Measurements from ENCODE around the gene DUOX1. TPM values are rescaled to one million over a fixed set of nuclear protein-coding genes. Genes with fewer than 3 reads are reported as not detected.
A peak's percentile ranks its signal among the peaks of the same experiment; 100 is the strongest.

DUOX1 gene
- polyA plus RNA-seq, 3 donors, result 0.22 TPM; not detected in 2

DNA sequence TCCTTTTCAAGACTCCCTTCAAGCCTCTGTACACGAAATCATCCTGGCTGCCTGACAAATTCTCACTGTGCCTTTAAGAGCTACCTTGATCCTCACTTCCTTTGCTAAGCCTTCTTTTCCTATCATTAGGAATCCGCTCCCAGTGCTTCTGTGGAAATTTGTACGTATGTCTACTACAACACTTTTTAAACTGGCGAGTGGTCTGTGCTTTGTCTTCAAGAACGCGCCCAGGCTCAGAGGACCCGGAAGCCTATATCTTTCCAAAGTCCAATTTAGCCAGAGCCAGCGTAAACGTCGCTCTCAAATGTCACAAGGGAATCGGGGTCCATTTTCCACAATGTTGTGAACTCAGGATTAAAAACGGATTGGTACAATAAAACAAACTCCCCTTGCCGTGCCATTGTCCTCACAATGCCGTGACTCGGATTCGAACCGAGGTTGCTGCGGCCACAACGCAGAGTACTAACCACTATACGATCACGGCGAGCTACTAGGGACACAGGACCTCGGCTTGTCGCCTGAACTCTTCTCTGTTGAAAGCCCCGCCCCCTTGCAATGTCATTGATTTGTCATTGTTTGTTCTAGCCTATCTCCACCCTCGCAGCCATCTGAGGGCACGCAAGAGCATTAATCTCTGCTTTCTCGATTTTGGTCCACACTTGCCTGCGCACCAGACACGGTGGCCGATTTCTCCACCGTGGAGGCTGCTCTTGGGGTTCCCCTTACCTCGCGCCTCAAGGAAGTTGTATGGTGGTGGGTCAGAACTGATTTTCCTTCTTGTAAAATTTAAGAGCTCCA lies 70.4 kb downstream of the DUOX1 start:
- H3K27me3 Mint-ChIP-seq (ENCODE audit: low read depth in 3 of 3), result peaks cover 0 to 4% (median 2%) of the 10 kb centered on the region in 3 donors
- peaks cover 29% of the 10 kb centered on the region for H3K4me1 Mint-ChIP-seq
- intact Hi-C loops (cut with micrococcal nuclease), result loop anchor here (2.0 to 10.0 kb wide), 6 partner anchors 33 to 655 kb away; partner anchors contain the start of gene SQOR (in 1 of the 2)
- no peaks in the 10 kb centered on the region for H3K36me3 Mint-ChIP-seq
- H3K9me3 ChIP-seq (replicated peaks in 1 of 2; ENCODE audit: control insufficient read depth in 1 of 2, insufficient read depth in 1 of 2, low read length in 2 of 2), result no peaks in the 10 kb centered on the region
- peak overlapping the region; percentile 91 for H3K9ac ChIP-seq (ENCODE audit: insufficient read depth, low read length, poor library complexity, severe bottlenecking)
- H4K20me1 ChIP-seq (ENCODE audit: insufficient read depth, low read length), result no peaks in the 10 kb centered on the region
- H3K27me3 ChIP-seq (ENCODE audit: control insufficient read depth in 2 of 2, insufficient read depth in 2 of 2, low read length in 2 of 2), result no peaks in the 10 kb centered on the region
- DNase-seq, result peak; percentile 96 to 98 (median 97)
- 0% methylated on average over 28 of the region's 34 CpGs for WGBS (ENCODE audit: insufficient coverage)
- H3K36me3 ChIP-seq (replicated peaks in 1 of 2; ENCODE audit: control insufficient read depth in 1 of 2, insufficient read depth in 2 of 2, low read length in 2 of 2), result no peaks in the 10 kb centered on the region
- H3K9me3 Mint-ChIP-seq, result peaks cover 0 to 2% (median 0%) of the 10 kb centered on the region in 7 donors
- peak overlapping the region; percentile 88 for H3K4me2 ChIP-seq (replicated peaks; ENCODE audit: extremely low read depth, low read length, poor library complexity, severe bottlenecking)
- H2AFZ ChIP-seq (ENCODE audit: insufficient read depth, low read depth, low read length, poor library complexity, severe bottlenecking), result peak overlapping the region; percentile 84
- no peak overlapping the region for H3K4me3 Mint-ChIP-seq
- H3K4me3 ChIP-seq (replicated peaks in 1 of 3; ENCODE audit: low read depth in 2 of 3, low read length in 3 of 3), result peak overlapping the region; percentile 68 to 95 (median 91)
- TF ChIP-seq, protein P1, sequence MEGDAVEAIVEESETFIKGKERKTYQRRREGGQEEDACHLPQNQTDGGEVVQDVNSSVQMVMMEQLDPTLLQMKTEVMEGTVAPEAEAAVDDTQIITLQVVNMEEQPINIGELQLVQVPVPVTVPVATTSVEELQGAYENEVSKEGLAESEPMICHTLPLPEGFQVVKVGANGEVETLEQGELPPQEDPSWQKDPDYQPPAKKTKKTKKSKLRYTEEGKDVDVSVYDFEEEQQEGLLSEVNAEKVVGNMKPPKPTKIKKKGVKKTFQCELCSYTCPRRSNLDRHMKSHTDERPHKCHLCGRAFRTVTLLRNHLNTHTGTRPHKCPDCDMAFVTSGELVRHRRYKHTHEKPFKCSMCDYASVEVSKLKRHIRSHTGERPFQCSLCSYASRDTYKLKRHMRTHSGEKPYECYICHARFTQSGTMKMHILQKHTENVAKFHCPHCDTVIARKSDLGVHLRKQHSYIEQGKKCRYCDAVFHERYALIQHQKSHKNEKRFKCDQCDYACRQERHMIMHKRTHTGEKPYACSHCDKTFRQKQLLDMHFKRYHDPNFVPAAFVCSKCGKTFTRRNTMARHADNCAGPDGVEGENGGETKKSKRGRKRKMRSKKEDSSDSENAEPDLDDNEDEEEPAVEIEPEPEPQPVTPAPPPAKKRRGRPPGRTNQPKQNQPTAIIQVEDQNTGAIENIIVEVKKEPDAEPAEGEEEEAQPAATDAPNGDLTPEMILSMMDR (IDR thresholded peaks at IDR 0.05), result no peak
- H3K4me1 ChIP-seq (ENCODE audit: control insufficient read depth in 1 of 2, insufficient read depth in 2 of 2, low read length in 2 of 2), result peaks cover 34 to 40% of the 10 kb centered on the region in 2 donors
- H3K27ac Mint-ChIP-seq, result no peak overlapping the region
- peak overlapping the region; percentile 97 to 99 for H3K27ac ChIP-seq (ENCODE audit: low read depth in 1 of 2, low read length in 2 of 2)
- H3K79me2 ChIP-seq (ENCODE audit: insufficient read depth, low read length), result no peaks in the 10 kb centered on the region

GRCh38 chr15:45200799-45201556 lies 71.2 kb downstream of the DUOX1 start:
- no peaks in the 10 kb centered on the region for H3K79me2 ChIP-seq (ENCODE audit: insufficient read depth, low read length)
- Mint-ChIP-seq H3K4me3 (no peak overlapping the region), H3K27me3 (ENCODE audit: low read depth in 3 of 3) (peaks cover 0 to 4% (median 2%) of the 10 kb centered on the region in 3 donors), H3K36me3 (no peaks in the 10 kb centered on the region), H3K4me1 (peaks cover 32% of the 10 kb centered on the region), H3K27ac (no peak overlapping the region), H3K9me3 (peaks cover 0 to 2% (median 0%) of the 10 kb centered on the region in 7 donors)
- peak overlapping the region; percentile 84 for H2AFZ ChIP-seq (ENCODE audit: insufficient read depth, low read depth, low read length, poor library complexity, severe bottlenecking)
- no peaks in the 10 kb centered on the region for H3K27me3 ChIP-seq (ENCODE audit: control insufficient read depth in 2 of 2, insufficient read depth in 2 of 2, low read length in 2 of 2)
- H3K4me1 ChIP-seq (ENCODE audit: control insufficient read depth in 1 of 2, insufficient read depth in 2 of 2, low read length in 2 of 2), result peaks cover 34 to 40% of the 10 kb centered on the region in 2 donors
- H3K9ac ChIP-seq (ENCODE audit: insufficient read depth, low read length, poor library complexity, severe bottlenecking), result peak overlapping the region; percentile 91
- TF ChIP-seq, protein P1 (IDR thresholded peaks at IDR 0.05), result no peak
- H3K36me3 ChIP-seq (replicated peaks in 1 of 2; ENCODE audit: control insufficient read depth in 1 of 2, insufficient read depth in 2 of 2, low read length in 2 of 2), result no peaks in the 10 kb centered on the region
- peak overlapping the region; percentile 68 to 95 (median 91) for H3K4me3 ChIP-seq (replicated peaks in 1 of 3; ENCODE audit: low read depth in 2 of 3, low read length in 3 of 3)
- DNase-seq, result peak; percentile 77 to 82 (median 81)
- H3K27ac ChIP-seq (ENCODE audit: low read depth in 1 of 2, low read length in 2 of 2), result peak overlapping the region; percentile 97 to 99
- no peaks in the 10 kb centered on the region for H4K20me1 ChIP-seq (ENCODE audit: insufficient read depth, low read length)
- H3K9me3 ChIP-seq (replicated peaks in 1 of 2; ENCODE audit: control insufficient read depth in 1 of 2, insufficient read depth in 1 of 2, low read length in 2 of 2), result no peaks in the 10 kb centered on the region
- H3K4me2 ChIP-seq (replicated peaks; ENCODE audit: extremely low read depth, low read length, poor library complexity, severe bottlenecking), result peak overlapping the region; percentile 88
- WGBS (ENCODE audit: insufficient coverage), result 0% methylated on average over 27 of the region's 34 CpGs
- intact Hi-C loops (cut with micrococcal nuclease), result loop anchor here (2.0 to 10.0 kb wide), 6 partner anchors 34 to 656 kb away; partner anchors contain the start of gene SQOR (in 1 of the 2)

Data from CD14-positive monocyte (primary cell).